HPDE6-E6E7 (cell line): Measurements from ENCODE around the gene CDC42SE2.
"Not testable (repeated sequence)": the region's sequence is repeated elsewhere in the genome, so short reads cannot be mapped to it uniquely, and the experiment has no call there.

Experiments
- DNase-seq: peaks from one replicate; pipeline ENCODE4 v3.0.0; 2011; ENCODE audit warnings: missing footprints; ENCODE audit errors: extremely low spot score

The CDC42SE2 gene

GRCh38 chr5:131366428-131366827 is 102.6 kb downstream of the CDC42SE2 start:
- DNase-seq: no peak

GRCh38 chr5:131367219-131367860 is 103.5 kb downstream of the CDC42SE2 start:
- no peak for DNase-seq

GRCh38 chr5:131368866-131369265 is 105.0 kb downstream of the CDC42SE2 start:
- DNase-seq: no peak

GRCh38 chr5:131369558-131369957 is 105.7 kb downstream of the CDC42SE2 start:
- DNase-seq: no peak

GRCh38 chr5:131371835-131372234 is 108.0 kb downstream of the CDC42SE2 start:
- no peak for DNase-seq

GRCh38 chr5:131373265-131373664 is 109.4 kb downstream of the CDC42SE2 start:
- no peak for DNase-seq

- no peak for DNase-seq
Measured at GRCh38 chr5:131375351-131375750, 111.5 kb downstream of the CDC42SE2 start.

- DNase-seq: no peak
Measured at GRCh38 chr5:131377346-131377745, 113.5 kb downstream of the CDC42SE2 start.

GRCh38 chr5:131377785-131378325 is 114.0 kb downstream of the CDC42SE2 start:
- no peak for DNase-seq

GRCh38 chr5:131378721-131379541 is 115.1 kb downstream of the CDC42SE2 start:
- no peak for DNase-seq

GRCh38 chr5:131379723-131380122 is 115.9 kb downstream of the CDC42SE2 start:
- no peak for DNase-seq

GRCh38 chr5:131380238-131380637 is 116.4 kb downstream of the CDC42SE2 start:
- not testable (repeated sequence) for DNase-seq

- DNase-seq: no peak
Measured at GRCh38 chr5:131381021-131381420, 117.2 kb downstream of the CDC42SE2 start.

GRCh38 chr5:131381777-131382176 is 117.9 kb downstream of the CDC42SE2 start:
- no peak for DNase-seq

GRCh38 chr5:131382407-131383395 is 118.8 kb downstream of the CDC42SE2 start:
- peak; percentile 61 for DNase-seq

- no peak for DNase-seq
Measured at GRCh38 chr5:131384173-131384572, 120.3 kb downstream of the CDC42SE2 start.

- DNase-seq: no peak
Measured at GRCh38 chr5:131384616-131385214, 120.9 kb downstream of the CDC42SE2 start.

- DNase-seq: no peak
Measured at GRCh38 chr5:131386124-131386523, 122.3 kb downstream of the CDC42SE2 start.

- DNase-seq: no peak
Measured at GRCh38 chr5:131386779-131387178, 122.9 kb downstream of the CDC42SE2 start.

- no peak for DNase-seq
Measured at GRCh38 chr5:131387255-131387654, 123.4 kb downstream of the CDC42SE2 start.
